Endothelial cell of umbilical vein (primary cell): ENCODE data around the gene B9D2. TPM values are rescaled to one million over a fixed set of nuclear protein-coding genes. Genes with fewer than 3 reads are reported as not detected.

Source experiments
- BruUV-seq: library from RNA; stranded (reverse); fragments of 400-500 nt; replicated peaks from 2 replicates; lab custom pipeline; 2021; lab: Mats Ljungman, UMichigan
- CTCF ChIA-PET: fragments of 300-600, 350-600 bp; sonication (Branson Sonifier 250); formaldehyde crosslinking; loops from one replicate; lab custom pipeline; 2021; ENCODE audit warnings: antibody characterized with exemption, inconsistent platforms; lab: Charles Lee
- POLR2A ChIA-PET: fragments of 300-600, 350-600 bp; sonication (Branson Sonifier 250); formaldehyde crosslinking; loops from one replicate; lab custom pipeline; 2021; ENCODE audit warnings: antibody characterized with exemption, inconsistent platforms; lab: Charles Lee
- DNase-seq: peaks from one replicate; pipeline ENCODE4 v3.0.0-alpha.2; 2011; ENCODE audit warnings: low read depth, low spot score
- FAIRE-seq: peaks from 2 replicates; lab custom pipeline; 2011; peaks lifted over from hg19 to GRCh38; lab: Jason Lieb, UNC
- H2AFZ ChIP-seq: 2 replicates; pipeline ENCODE4 v1.6.0; 2012; ENCODE audit warnings: low read depth, low read length, control low read depth, inconsistent platforms
- H3K27ac ChIP-seq: 2 replicates; pipeline ENCODE4 v1.5.1; 2011; ENCODE audit warnings: low read depth, mild to moderate bottlenecking, control low read depth, low read length, moderate library complexity; ENCODE audit not compliant: insufficient read depth
- H3K27me3 ChIP-seq, 2 experiments: 2 replicates each; pipeline versions ENCODE4 v1.6.0 to v1.6.1; 2011; ENCODE audit warnings: low read length in 2 of 2, mixed read lengths in 1 of 2; ENCODE audit not compliant: control insufficient read depth in 2 of 2, insufficient read depth in 2 of 2
- H3K36me3 ChIP-seq, 2 experiments: 2 replicates in 1 of 2; 3 replicates in 1 of 2; pipeline ENCODE4 v1.5.1; 2011; ENCODE audit warnings: low read length in 2 of 2, mild to moderate bottlenecking in 1 of 2, moderate library complexity in 1 of 2; ENCODE audit not compliant: control insufficient read depth in 2 of 2, insufficient read depth in 2 of 2; ENCODE audit errors: extremely low read depth in 1 of 2
- H3K4me1 ChIP-seq: 3 replicates; pipeline ENCODE4 v1.5.1; 2011; ENCODE audit warnings: mild to moderate bottlenecking, low read length; ENCODE audit not compliant: control insufficient read depth, insufficient read depth; ENCODE audit errors: extremely low read depth
- H3K4me2 ChIP-seq: 2 replicates; pipeline ENCODE4 v1.6.1; 2011; ENCODE audit warnings: low read length, control low read depth, mixed read lengths; ENCODE audit not compliant: insufficient read depth
- H3K4me3 ChIP-seq, 3 experiments: fragments of 200-600 bp in 1 of 3; sonication (generic), shearing (Covaris generic) in 1 of 3; replicated peaks in 1 of 3; 2 replicates each; pipeline ENCODE4 v1.5.1; 2011 to 2016; ENCODE audit warnings: control low read depth in 3 of 3, low read length in 3 of 3, mild to moderate bottlenecking in 2 of 3, inconsistent platforms in 1 of 3, low read depth in 1 of 3, moderate library complexity in 1 of 3; ENCODE audit not compliant: insufficient read depth in 1 of 3
- H3K79me2 ChIP-seq: 2 replicates; pipeline ENCODE4 v1.6.0; 2012; ENCODE audit warnings: low read length, inconsistent platforms; ENCODE audit not compliant: control insufficient read depth, insufficient read depth
- H3K9ac ChIP-seq: replicated peaks from 2 replicates; pipeline ENCODE3; 2011; ENCODE audit warnings: low read length, control low read depth; ENCODE audit not compliant: insufficient read depth; ENCODE audit errors: extremely low read depth
- H3K9me1 ChIP-seq: replicated peaks from 3 replicates; pipeline ENCODE4 v1.6.0; 2011; ENCODE audit warnings: mild to moderate bottlenecking, low read length; ENCODE audit not compliant: control insufficient read depth, insufficient read depth; ENCODE audit errors: extremely low read depth
- H3K9me3 ChIP-seq: replicated peaks from 2 replicates; pipeline ENCODE4 v1.5.1; 2012; ENCODE audit warnings: low read length, inconsistent platforms; ENCODE audit not compliant: control insufficient read depth, insufficient read depth
- H4K20me1 ChIP-seq: replicated peaks from 2 replicates; pipeline ENCODE3; 2011; ENCODE audit warnings: mild to moderate bottlenecking, low read length; ENCODE audit not compliant: control insufficient read depth, insufficient read depth; ENCODE audit errors: extremely low read depth
- EZH2 ChIP-seq: IDR thresholded peaks from 2 replicates; pipeline ENCODE4 v1.6.1; 2012; ENCODE audit warnings: borderline replicate concordance, low read depth, mild to moderate bottlenecking, moderate library complexity, low read length, inconsistent platforms; ENCODE audit not compliant: severe bottlenecking
- FOS ChIP-seq: IDR thresholded peaks from 2 replicates; pipeline ENCODE4 v1.6.1; 2011; ENCODE audit warnings: mild to moderate bottlenecking, low read length, moderate library complexity, borderline replicate concordance; ENCODE audit not compliant: insufficient read depth
- GATA2 ChIP-seq: IDR thresholded peaks from 2 replicates; pipeline ENCODE4 v1.7.0; 2011; ENCODE audit warnings: low read depth, mild to moderate bottlenecking, moderate library complexity, mixed read lengths, low read length; ENCODE audit not compliant: insufficient read length, insufficient read depth
- JUN ChIP-seq: IDR thresholded peaks from 2 replicates; pipeline ENCODE4 v1.6.1; 2011; ENCODE audit warnings: borderline replicate concordance, low read depth; ENCODE audit not compliant: insufficient read length, insufficient read depth
- MAX ChIP-seq: IDR thresholded peaks from 2 replicates; pipeline ENCODE4 v1.6.1; 2011; ENCODE audit not compliant: insufficient read depth, insufficient read length
- MYC ChIP-seq: IDR thresholded peaks from one replicate; pipeline ENCODE4 v1.6.1; 2011; ENCODE audit warnings: mild to moderate bottlenecking, low read depth, low read length
- POLR2A ChIP-seq: IDR thresholded peaks from 2 replicates; pipeline ENCODE4 v1.6.1; 2012; ENCODE audit warnings: low read depth, mild to moderate bottlenecking, control low read depth, low read length
- POLR2AphosphoS5 ChIP-seq: IDR thresholded peaks from 2 replicates; pipeline ENCODE4 v1.6.1; 2012; ENCODE audit warnings: low read depth, mild to moderate bottlenecking, control low read depth, low read length, moderate library complexity; ENCODE audit not compliant: insufficient read depth
- dilution Hi-C: fragments of 300-500 bp; cut with MboI; formaldehyde crosslinking; loops from one replicate; pipeline ENCODE4 v1.15.0; 2019; ENCODE audit warnings: low sequenced_read_pairs; ENCODE audit not compliant: extremely low pct_ligation_motif_present
- intact Hi-C: fragments of 100-400 bp; cut with micrococcal nuclease; formaldehyde crosslinking; loops from one replicate; pipeline ENCODE4 v1.10.0; 2022
- polyA plus RNA-seq, 4 experiments: library from polyadenylated mRNA; depleted of rRNA in 3 of 4; stranded (reverse) in 3 of 4; unstranded in 1 of 4; fragments of >200 nt; gene quantifications; 2 replicates each; pipeline versions ENCODE4 v1.2.1 to v1.2.3, GENCODE V29; 2011 to 2012; ENCODE audit warnings: missing spikeins in 1 of 4
- total RNA-seq: library from RNA; stranded (reverse); gene quantifications from 2 replicates; pipeline ENCODE4 v1.2.3, GENCODE V29; 2021
- TF ChIP-seq, protein P1 (sequence below), 2 donors: IDR thresholded peaks; 1 replicate in 1 of 2; 2 replicates in 1 of 2; pipeline ENCODE4 v1.5.1; 2011; ENCODE audit warnings: low read length in 2 of 2, mild to moderate bottlenecking in 2 of 2, moderate library complexity in 2 of 2, control low read depth in 1 of 2, inconsistent platforms in 1 of 2, low read depth in 1 of 2; ENCODE audit not compliant: insufficient read depth in 1 of 2; ENCODE audit errors: extremely low read depth in 1 of 2

B9D2 gene
- total and polyA plus RNA-seq, 2 donors (not counting 3 experiments of a cell fraction or from before 2014, with no cell fraction given) = 12.2 to 23.9 TPM

GRCh38 chr19:41398598-41398997, 34.6 kb upstream of the B9D2 start:
- peak overlapping the region; percentile 79 to 95 (median 81) for H3K4me3 ChIP-seq
- peaks cover 0 to 2% of the 10 kb centered on the region in 2 experiments for H3K36me3 ChIP-seq
- peaks cover 6% of the 10 kb centered on the region for H3K79me2 ChIP-seq
- FAIRE-seq (no peak), DNase-seq (no peak)
- BruUV-seq = no TSS peak
- POLR2A ChIA-PET = interaction anchor here (0.6 kb wide), 1 partner anchor 33 kb away, joined by 3 read pairs; no protein-coding TSS in a partner anchor
- CTCF ChIA-PET = interaction anchor here (1.0 kb wide), 1 partner anchor 45 kb away, joined by 3 read pairs; no protein-coding TSS in a partner anchor
- H3K9ac ChIP-seq = peak overlapping the region; percentile 94
- no peak overlapping the region for H2AFZ ChIP-seq
- no peaks in the 10 kb centered on the region for H3K9me1 ChIP-seq
- intact Hi-C loops (no loop called here), dilution Hi-C loops (no loop called here)
- no peaks in the 10 kb centered on the region for H3K9me3 ChIP-seq
- TF ChIP-seq FOS = no peak
- TF ChIP-seq JUN = no peak
- TF ChIP-seq EZH2 = no peak
- no peak for TF ChIP-seq POLR2A
- no peak for TF ChIP-seq GATA2
- TF ChIP-seq, protein P1, sequence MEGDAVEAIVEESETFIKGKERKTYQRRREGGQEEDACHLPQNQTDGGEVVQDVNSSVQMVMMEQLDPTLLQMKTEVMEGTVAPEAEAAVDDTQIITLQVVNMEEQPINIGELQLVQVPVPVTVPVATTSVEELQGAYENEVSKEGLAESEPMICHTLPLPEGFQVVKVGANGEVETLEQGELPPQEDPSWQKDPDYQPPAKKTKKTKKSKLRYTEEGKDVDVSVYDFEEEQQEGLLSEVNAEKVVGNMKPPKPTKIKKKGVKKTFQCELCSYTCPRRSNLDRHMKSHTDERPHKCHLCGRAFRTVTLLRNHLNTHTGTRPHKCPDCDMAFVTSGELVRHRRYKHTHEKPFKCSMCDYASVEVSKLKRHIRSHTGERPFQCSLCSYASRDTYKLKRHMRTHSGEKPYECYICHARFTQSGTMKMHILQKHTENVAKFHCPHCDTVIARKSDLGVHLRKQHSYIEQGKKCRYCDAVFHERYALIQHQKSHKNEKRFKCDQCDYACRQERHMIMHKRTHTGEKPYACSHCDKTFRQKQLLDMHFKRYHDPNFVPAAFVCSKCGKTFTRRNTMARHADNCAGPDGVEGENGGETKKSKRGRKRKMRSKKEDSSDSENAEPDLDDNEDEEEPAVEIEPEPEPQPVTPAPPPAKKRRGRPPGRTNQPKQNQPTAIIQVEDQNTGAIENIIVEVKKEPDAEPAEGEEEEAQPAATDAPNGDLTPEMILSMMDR (IDR thresholded peaks at IDR 0.05; ENCODE audit: extremely low read depth in 1 of 2, insufficient read depth in 1 of 2, low read depth in 1 of 2, low read length in 2 of 2) = no peak
- no peak for TF ChIP-seq MAX
- no peak for TF ChIP-seq MYC
- no peak for TF ChIP-seq POLR2AphosphoS5
- H3K27ac ChIP-seq = no peak overlapping the region
- H3K27me3 ChIP-seq = no peaks in the 10 kb centered on the region
- no peaks in the 10 kb centered on the region for H4K20me1 ChIP-seq
- peak overlapping the region; percentile 72 for H3K4me2 ChIP-seq
- peaks cover 39% of the 10 kb centered on the region for H3K4me1 ChIP-seq
